HCT116 (cell line): ENCODE results near the gene RXFP1.

ENCODE experiments used
- CEBPB ChIP-seq: IDR thresholded peaks from 2 replicates; pipeline ENCODE4 v1.6.1; 2012; ENCODE audit warnings: low read depth
- CTCF ChIP-seq, 3 experiments: fragments of 200-600 bp in 1 of 3; sonication (generic) in 1 of 3; IDR thresholded peaks in 2 of 3; conservative IDR thresholded peaks in 1 of 3; 2 replicates each; pipeline ENCODE4 v1.5.1; 2012 to 2017; ENCODE audit warnings: low read depth in 2 of 3, low read length in 2 of 3, antibody characterized with exemption in 1 of 3, borderline replicate concordance in 1 of 3, control low read depth in 1 of 3, mild to moderate bottlenecking in 1 of 3, mixed read lengths in 1 of 3, mixed run types in 1 of 3, moderate library complexity in 1 of 3; ENCODE audit not compliant: insufficient read depth in 1 of 3
- EZH2 ChIP-seq: fragments of 200-600 bp; sonication (generic); IDR thresholded peaks from 2 replicates; pipeline ENCODE4 v1.6.1; 2017; ENCODE audit warnings: antibody characterized with exemption, mixed run types
- POLR2A ChIP-seq: IDR thresholded peaks from 2 replicates; pipeline ENCODE4 v1.7.0; 2011; ENCODE audit warnings: borderline replicate concordance; ENCODE audit not compliant: insufficient read depth, insufficient read length; ENCODE audit errors: extremely low read depth
- SP1 ChIP-seq: IDR thresholded peaks from 2 replicates; pipeline ENCODE4 v1.6.1; 2012; ENCODE audit warnings: low read depth

- TF ChIP-seq CTCF (IDR thresholded peaks at IDR 0.05 in 2 of 3, conservative IDR thresholded peaks at IDR 0.05 in 1 of 3; ENCODE audit: borderline replicate concordance in 1 of 3, insufficient read depth in 1 of 3, low read depth in 2 of 3, low read length in 2 of 3) (no peak), CEBPB (no peak), POLR2A (no peak), SP1 (no peak), EZH2 (no peak)
These were observed 85.3 kb downstream of the RXFP1 start for GRCh38 chr4:158606969-158607368.
